Neural cell (in vitro differentiated cells): ENCODE measurements around the gene C11orf91. TPM values are rescaled to one million over a fixed set of nuclear protein-coding genes. Genes with fewer than 3 reads are reported as not detected.
"Not testable (repeated sequence)": the region's sequence is repeated elsewhere in the genome, so short reads cannot be mapped to it uniquely, and the experiment has no call there.

ENCODE experiments used
- H2AFZ ChIP-seq: fragments of 200-600, 300-800 bp; sonication (generic), shearing (Covaris generic); 2 replicates; pipeline ENCODE4 v1.6.0; 2014; ENCODE audit warnings: low read depth, mild to moderate bottlenecking, antibody characterized with exemption, low read length, moderate library complexity
- H3F3A ChIP-seq: fragments of 200-600 bp; shearing (Covaris generic); 2 replicates; pipeline ENCODE4 v1.6.1; 2016; ENCODE audit warnings: mild to moderate bottlenecking, moderate library complexity, mixed read lengths, antibody characterized with exemption, low read length; ENCODE audit not compliant: insufficient read depth, poor library complexity, severe bottlenecking
- H3K27ac ChIP-seq: fragments of 200-600, 300-800 bp; sonication (generic), shearing (Covaris generic); 2 replicates; pipeline ENCODE4 v1.5.1; 2014; ENCODE audit warnings: mild to moderate bottlenecking, low read length, moderate library complexity
- H3K27me3 ChIP-seq: fragments of 300-800, 200-600 bp; sonication (generic), shearing (Covaris generic); 2 replicates; pipeline ENCODE4 v1.6.0; 2014; ENCODE audit warnings: mild to moderate bottlenecking, low read depth, low read length, moderate library complexity; ENCODE audit not compliant: insufficient read depth
- H3K36me3 ChIP-seq: fragments of 300-800, 200-600 bp; sonication (generic), shearing (Covaris generic); 2 replicates; pipeline ENCODE4 v1.5.1; 2014; ENCODE audit warnings: mild to moderate bottlenecking, antibody characterized with exemption, low read length, moderate library complexity; ENCODE audit not compliant: insufficient read depth
- H3K4me2 ChIP-seq: fragments of 300-800, 200-600 bp; sonication (generic), shearing (Covaris generic); 2 replicates; pipeline ENCODE4 v1.6.0; 2014; ENCODE audit warnings: mild to moderate bottlenecking, low read length
- H3K4me3 ChIP-seq: fragments of 300-800, 200-600 bp; sonication (generic), shearing (Covaris generic); 2 replicates; pipeline ENCODE4 v1.5.1; 2014; ENCODE audit warnings: mild to moderate bottlenecking, low read length, moderate library complexity
- H3K79me2 ChIP-seq: fragments of 200-600 bp; shearing (Covaris generic); replicated peaks from 2 replicates; pipeline ENCODE4 v1.6.0; 2014; ENCODE audit warnings: mild to moderate bottlenecking, low read length, moderate library complexity; ENCODE audit not compliant: insufficient read depth
- H3K9ac ChIP-seq: fragments of 300-800, 200-600 bp; sonication (generic), shearing (Covaris generic); 2 replicates; pipeline ENCODE4 v1.6.1; 2016; ENCODE audit warnings: mild to moderate bottlenecking, low read length, mixed read lengths
- H3K9me2 ChIP-seq: fragments of 200-600 bp; shearing (Covaris generic); 2 replicates; pipeline ENCODE4 v1.6.1; 2016; ENCODE audit warnings: mild to moderate bottlenecking, low read length, mixed read lengths; ENCODE audit not compliant: insufficient read depth
- H3K9me3 ChIP-seq: fragments of 200-600, 300-800 bp; sonication (generic), shearing (Covaris generic); 2 replicates; pipeline ENCODE4 v1.6.1; 2016; ENCODE audit warnings: mild to moderate bottlenecking, mixed run types, low read length, moderate library complexity, mixed read lengths
- H4K20me1 ChIP-seq: fragments of 200-600 bp; shearing (Covaris generic); 2 replicates; pipeline ENCODE4 v1.6.1; 2016; ENCODE audit warnings: mild to moderate bottlenecking, mixed run types; ENCODE audit not compliant: insufficient read depth
- CTCF ChIP-seq: fragments of 450-650 bp; IDR thresholded peaks from 2 replicates; pipeline ENCODE4 v1.5.1; 2014; ENCODE audit warnings: antibody characterized with exemption, mild to moderate bottlenecking, moderate library complexity; ENCODE audit not compliant: poor library complexity, severe bottlenecking
- EP300 ChIP-seq: fragments of 450-650 bp; conservative IDR thresholded peaks from 2 replicates; pipeline ENCODE4 v1.6.1; 2014; ENCODE audit warnings: antibody characterized with exemption, mild to moderate bottlenecking, moderate library complexity; ENCODE audit not compliant: poor library complexity, severe bottlenecking
- EZH2 ChIP-seq: fragments of 200-600, 300-800 bp; shearing (Covaris generic), sonication (generic); IDR thresholded peaks from 2 replicates; pipeline ENCODE4 v1.6.1; 2014; ENCODE audit warnings: antibody characterized with exemption, low read length, borderline replicate concordance, mild to moderate bottlenecking; ENCODE audit not compliant: insufficient read depth, poor library complexity, severe bottlenecking
- MXI1 ChIP-seq: fragments of 450-650 bp; conservative IDR thresholded peaks from 2 replicates; pipeline ENCODE4 v1.6.1; 2014; ENCODE audit warnings: antibody characterized with exemption, mild to moderate bottlenecking; ENCODE audit not compliant: poor library complexity, severe bottlenecking
- POLR2AphosphoS5 ChIP-seq: IDR thresholded peaks from 2 replicates; pipeline ENCODE4 v1.6.1; 2012
- RAD21 ChIP-seq: fragments of 450-650 bp; conservative IDR thresholded peaks from 2 replicates; pipeline ENCODE4 v1.6.1; 2014; ENCODE audit warnings: antibody characterized with exemption, mild to moderate bottlenecking, moderate library complexity
- REST ChIP-seq: IDR thresholded peaks from 2 replicates; pipeline ENCODE4 v1.6.1; 2012; ENCODE audit warnings: borderline replicate concordance
- SMC3 ChIP-seq: fragments of 450-650 bp; conservative IDR thresholded peaks from 2 replicates; pipeline ENCODE4 v1.6.1; 2014; ENCODE audit warnings: antibody characterized with exemption, mild to moderate bottlenecking, moderate library complexity; ENCODE audit not compliant: poor library complexity
- TAF1 ChIP-seq: IDR thresholded peaks from 2 replicates; pipeline ENCODE4 v1.6.1; 2012; ENCODE audit warnings: low read depth
- polyA plus RNA-seq: library from polyadenylated mRNA; depleted of rRNA; stranded (reverse); fragments of >200 nt; gene quantifications from 2 replicates; pipeline ENCODE4 v1.2.3, GENCODE V29; 2014

The C11orf91 gene
- polyA plus RNA-seq, 1 donor from 2014 or later, result not detected

- Histone ChIP-seq H3K36me3 (no peaks in the 10 kb centered on the region), H3K79me2 (no peaks in the 10 kb centered on the region), H3K27me3 (no peaks in the 10 kb centered on the region), H3K27ac (no peak overlapping the region), H3K9me3 (no peaks in the 10 kb centered on the region), H2AFZ (no peak overlapping the region), H3K9me2 (no peaks in the 10 kb centered on the region), H3K9ac (no peak overlapping the region), H3F3A (no peaks in the 10 kb centered on the region), H4K20me1 (no peaks in the 10 kb centered on the region), H3K4me3 (no peak overlapping the region), H3K4me2 (no peak overlapping the region)
- TF ChIP-seq TAF1, result no peak
- TF ChIP-seq EP300, result no peak
- TF ChIP-seq RAD21, result no peak
- TF ChIP-seq SMC3, result no peak
- TF ChIP-seq REST, result no peak
- no peak for TF ChIP-seq EZH2
- TF ChIP-seq POLR2AphosphoS5, result no peak
- TF ChIP-seq CTCF, result no peak
- no peak for TF ChIP-seq MXI1
Observed at GRCh38 chr11:33682446-33682845, 18.2 kb downstream of the C11orf91 start.

- no peak for TF ChIP-seq RAD21
- TF ChIP-seq TAF1, result no peak
- TF ChIP-seq REST, result no peak
- no peak for TF ChIP-seq POLR2AphosphoS5
- TF ChIP-seq SMC3, result no peak
- TF ChIP-seq MXI1, result no peak
- no peak for TF ChIP-seq CTCF
- no peak for TF ChIP-seq EZH2
- no peak for TF ChIP-seq EP300
- Histone ChIP-seq H3K9me2 (no peaks in the 10 kb centered on the region), H2AFZ (no peak overlapping the region), H3F3A (no peaks in the 10 kb centered on the region), H4K20me1 (no peaks in the 10 kb centered on the region), H3K27me3 (no peaks in the 10 kb centered on the region), H3K79me2 (no peaks in the 10 kb centered on the region), H3K4me2 (no peak overlapping the region), H3K36me3 (no peaks in the 10 kb centered on the region), H3K9ac (no peak overlapping the region), H3K4me3 (no peak overlapping the region), H3K27ac (no peak overlapping the region), H3K9me3 (no peaks in the 10 kb centered on the region)
Observed at GRCh38 chr11:33682019-33682418, 18.6 kb downstream of the C11orf91 start.

GRCh38 chr11:33678616-33679015 lies 22.0 kb downstream of the C11orf91 start:
- not testable (repeated sequence) for H3K27me3 ChIP-seq, H3K4me3 ChIP-seq, H2AFZ ChIP-seq, H3F3A ChIP-seq, H3K36me3 ChIP-seq, H4K20me1 ChIP-seq, H3K9ac ChIP-seq, H3K4me2 ChIP-seq, H3K9me2 ChIP-seq, H3K9me3 ChIP-seq, H3K27ac ChIP-seq, H3K79me2 ChIP-seq
